ENCODE data around the gene SKI.

GRCh38 chr1:2266301-2266975 lies 38.3 kb downstream of the SKI start:
- TF ChIP-seq POLR2A (IDR thresholded peaks at IDR 0.05) (no peak), POLR2AphosphoS5 (IDR thresholded peaks at IDR 0.05) (no peak)
- TF ChIP-seq, protein P1, sequence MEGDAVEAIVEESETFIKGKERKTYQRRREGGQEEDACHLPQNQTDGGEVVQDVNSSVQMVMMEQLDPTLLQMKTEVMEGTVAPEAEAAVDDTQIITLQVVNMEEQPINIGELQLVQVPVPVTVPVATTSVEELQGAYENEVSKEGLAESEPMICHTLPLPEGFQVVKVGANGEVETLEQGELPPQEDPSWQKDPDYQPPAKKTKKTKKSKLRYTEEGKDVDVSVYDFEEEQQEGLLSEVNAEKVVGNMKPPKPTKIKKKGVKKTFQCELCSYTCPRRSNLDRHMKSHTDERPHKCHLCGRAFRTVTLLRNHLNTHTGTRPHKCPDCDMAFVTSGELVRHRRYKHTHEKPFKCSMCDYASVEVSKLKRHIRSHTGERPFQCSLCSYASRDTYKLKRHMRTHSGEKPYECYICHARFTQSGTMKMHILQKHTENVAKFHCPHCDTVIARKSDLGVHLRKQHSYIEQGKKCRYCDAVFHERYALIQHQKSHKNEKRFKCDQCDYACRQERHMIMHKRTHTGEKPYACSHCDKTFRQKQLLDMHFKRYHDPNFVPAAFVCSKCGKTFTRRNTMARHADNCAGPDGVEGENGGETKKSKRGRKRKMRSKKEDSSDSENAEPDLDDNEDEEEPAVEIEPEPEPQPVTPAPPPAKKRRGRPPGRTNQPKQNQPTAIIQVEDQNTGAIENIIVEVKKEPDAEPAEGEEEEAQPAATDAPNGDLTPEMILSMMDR (IDR thresholded peaks at IDR 0.05), result no peak

All from transverse colon (tissue), 4 donors.